ENCODE data around the gene PTPRN2. TPM values are rescaled to one million over a fixed set of nuclear protein-coding genes. Genes with fewer than 3 reads are reported as not detected.

Gene PTPRN2
- total RNA-seq, 1 experiment from 2014 or later, result 1.1 TPM

- no peaks in the 10 kb centered on the region for H3K27me3 ChIP-seq (ENCODE audit: control insufficient read depth, insufficient read depth, low read length)
- intact Hi-C loops (cut with micrococcal nuclease; ENCODE audit: unreplicated experiment), result no loop called here
- CTCF ChIA-PET, result no interaction called here
- H3K27ac ChIP-seq (ENCODE audit: low read length), result no peak overlapping the region
- DNase-seq (ENCODE audit: low read depth, low spot score), result no peak
- in situ Hi-C loops (cut with HindIII; ENCODE audit: low pct_unique_long_range_greater_than_20kb, low sequenced_read_pairs), result no loop called here
- no peaks in the 10 kb centered on the region for H3K4me1 ChIP-seq (ENCODE audit: control insufficient read depth, insufficient read depth, low read length)
- no peak for ATAC-seq
- no peaks in the 10 kb centered on the region for H3K36me3 ChIP-seq (ENCODE audit: control insufficient read depth, insufficient read depth, low read length)
- H3K9me3 ChIP-seq (ENCODE audit: control insufficient read depth, insufficient read depth, low read depth, low read length), result no peaks in the 10 kb centered on the region
- POLR2A ChIA-PET, result no interaction called here
- no TSS peak for BruUV-seq (replicated peaks)
- H3K4me3 ChIP-seq (ENCODE audit: low read depth in 2 of 2, low read length in 2 of 2), result no peak overlapping the region
- TF ChIP-seq REST (IDR thresholded peaks at IDR 0.05; ENCODE audit: insufficient read depth in 1 of 2, low read depth in 2 of 2, low read length in 1 of 2), result no peak
- no peak for TF ChIP-seq POLR2AphosphoS5 (IDR thresholded peaks at IDR 0.05; ENCODE audit: low read depth, low read length)
- TF ChIP-seq SIN3A (IDR thresholded peaks at IDR 0.05; ENCODE audit: borderline replicate concordance, insufficient read depth, low read depth, low read length), result no peak
- TF ChIP-seq TCF7L2 (IDR thresholded peaks at IDR 0.05; ENCODE audit: low read depth, low read length), result no peak
- no peak for TF ChIP-seq CTCF (IDR thresholded peaks at IDR 0.05)
Observed at GRCh38 chr7:157762824-157763223, 824.8 kb downstream of the PTPRN2 start.

GRCh38 chr7:157760004-157760730 lies 827.5 kb downstream of the PTPRN2 start:
- no TSS peak for BruUV-seq (replicated peaks)
- ATAC-seq (no peak), DNase-seq (ENCODE audit: low read depth, low spot score) (no peak)
- H3K36me3 ChIP-seq (ENCODE audit: control insufficient read depth, insufficient read depth, low read length), result no peaks in the 10 kb centered on the region
- in situ Hi-C loops (cut with HindIII; ENCODE audit: low pct_unique_long_range_greater_than_20kb, low sequenced_read_pairs), result no loop called here
- H3K4me1 ChIP-seq (ENCODE audit: control insufficient read depth, insufficient read depth, low read length), result no peaks in the 10 kb centered on the region
- no peak overlapping the region for H3K27ac ChIP-seq (ENCODE audit: low read length)
- POLR2A ChIA-PET, result no interaction called here
- intact Hi-C loops (cut with micrococcal nuclease; ENCODE audit: unreplicated experiment), result no loop called here
- TF ChIP-seq SIN3A (IDR thresholded peaks at IDR 0.05; ENCODE audit: borderline replicate concordance, insufficient read depth, low read depth, low read length) (no peak), TCF7L2 (IDR thresholded peaks at IDR 0.05; ENCODE audit: low read depth, low read length) (no peak), POLR2AphosphoS5 (IDR thresholded peaks at IDR 0.05; ENCODE audit: low read depth, low read length) (no peak), CTCF (IDR thresholded peaks at IDR 0.05) (no peak), REST (IDR thresholded peaks at IDR 0.05; ENCODE audit: insufficient read depth in 1 of 2, low read depth in 2 of 2, low read length in 1 of 2) (no peak)
- no peak overlapping the region for H3K4me3 ChIP-seq (ENCODE audit: low read depth in 2 of 2, low read length in 2 of 2)
- CTCF ChIA-PET, result no interaction called here
- no peaks in the 10 kb centered on the region; the same call in 1 of the 2 replicates for H3K27me3 ChIP-seq (ENCODE audit: control insufficient read depth, insufficient read depth, low read length)
- no peaks in the 10 kb centered on the region for H3K9me3 ChIP-seq (ENCODE audit: control insufficient read depth, insufficient read depth, low read depth, low read length)
